ENCODE results near the gene OR5K4. TPM values are rescaled to one million over a fixed set of nuclear protein-coding genes. Genes with fewer than 3 reads are reported as not detected.

Gene OR5K4
- total and polyA plus RNA-seq, 4 donors: not detected

GRCh38 chr3:98333989-98334606 lies 19.6 kb upstream of the OR5K4 start:
- H3K4me1 ChIP-seq (ENCODE audit: control insufficient read depth in 4 of 4, insufficient read depth in 4 of 4, low read length in 3 of 4): no peaks in the 10 kb centered on the region
- H3K9ac ChIP-seq (ENCODE audit: low read depth in 1 of 2, low read length in 2 of 2): no peak overlapping the region
- no peaks in the 10 kb centered on the region for H3K9me3 ChIP-seq (ENCODE audit: control insufficient read depth in 4 of 4, low read length in 3 of 4)
- H3K4me3 ChIP-seq (ENCODE audit: low read depth in 1 of 3, low read length in 3 of 3): no peak overlapping the region
- WGBS: 60% methylated on average over 3 of the region's 3 CpGs
- peaks cover 0 to 7% (median 0%) of the 10 kb centered on the region in 4 donors for H3K27me3 ChIP-seq (ENCODE audit: control insufficient read depth in 4 of 4, insufficient read depth in 4 of 4, low read length in 3 of 4)
- no peak overlapping the region for H3K27ac ChIP-seq (ENCODE audit: low read depth in 1 of 2, low read length in 2 of 2)
- no peak for TF ChIP-seq YY1 (IDR thresholded peaks at IDR 0.05)
- TF ChIP-seq CTCF (IDR thresholded peaks at IDR 0.05; ENCODE audit: low read depth, low read length, missing input control): no peak
- TF ChIP-seq REST (IDR thresholded peaks at IDR 0.05): no peak
- no peak for TF ChIP-seq SP1 (IDR thresholded peaks at IDR 0.05)
- TF ChIP-seq RXRA (IDR thresholded peaks at IDR 0.05): no peak
- TF ChIP-seq RAD21 (IDR thresholded peaks at IDR 0.05): no peak
- TF ChIP-seq HNF4G (IDR thresholded peaks at IDR 0.05): no peak
- TF ChIP-seq ATF3 (IDR thresholded peaks at IDR 0.05): no peak
- no peak for TF ChIP-seq MAX (IDR thresholded peaks at IDR 0.05)
- no peak for TF ChIP-seq FOXA1 (IDR thresholded peaks at IDR 0.05)
- no peak for TF ChIP-seq ZBTB33 (IDR thresholded peaks at IDR 0.05)
- no peak for TF ChIP-seq EGR1 (IDR thresholded peaks at IDR 0.05; ENCODE audit: low read depth in 2 of 2)
- no peak for TF ChIP-seq HNF4A (conservative IDR thresholded peaks at IDR 0.05)
- DNase-seq (ENCODE audit: low spot score): no peak
- no peaks in the 10 kb centered on the region for H3K36me3 ChIP-seq (ENCODE audit: control insufficient read depth in 4 of 4, insufficient read depth in 3 of 4, low read depth in 1 of 4, low read length in 3 of 4)

GRCh38 chr3:98339031-98339430 lies 14.6 kb upstream of the OR5K4 start:
- TF ChIP-seq ZBTB33 (IDR thresholded peaks at IDR 0.05): no peak
- no peak for TF ChIP-seq ATF3 (IDR thresholded peaks at IDR 0.05)
- no peak for TF ChIP-seq JUND (IDR thresholded peaks at IDR 0.05)
- H3K27ac ChIP-seq (ENCODE audit: low read depth in 1 of 2, low read length in 2 of 2): no peak overlapping the region
- H3K4me3 ChIP-seq (ENCODE audit: low read depth in 1 of 3, low read length in 3 of 3): no peak overlapping the region
- 83% methylated on average over 1 of the region's 1 CpG for WGBS
- no peaks in the 10 kb centered on the region for H3K9me3 ChIP-seq (ENCODE audit: control insufficient read depth in 4 of 4, low read length in 3 of 4)
- H3K4me1 ChIP-seq (ENCODE audit: control insufficient read depth in 4 of 4, insufficient read depth in 4 of 4, low read length in 3 of 4): no peaks in the 10 kb centered on the region
- no peak for DNase-seq (ENCODE audit: low spot score)
- H3K27me3 ChIP-seq (ENCODE audit: control insufficient read depth in 4 of 4, insufficient read depth in 4 of 4, low read length in 3 of 4): peaks cover 0 to 3% (median 0%) of the 10 kb centered on the region in 4 donors
- H3K36me3 ChIP-seq (ENCODE audit: control insufficient read depth in 4 of 4, insufficient read depth in 3 of 4, low read depth in 1 of 4, low read length in 3 of 4): no peaks in the 10 kb centered on the region
- H3K9ac ChIP-seq (ENCODE audit: low read depth in 1 of 2, low read length in 2 of 2): no peak overlapping the region

Measured in liver (tissue), 9 donors.